ENCODE data around the gene HOXD11.

DNA sequence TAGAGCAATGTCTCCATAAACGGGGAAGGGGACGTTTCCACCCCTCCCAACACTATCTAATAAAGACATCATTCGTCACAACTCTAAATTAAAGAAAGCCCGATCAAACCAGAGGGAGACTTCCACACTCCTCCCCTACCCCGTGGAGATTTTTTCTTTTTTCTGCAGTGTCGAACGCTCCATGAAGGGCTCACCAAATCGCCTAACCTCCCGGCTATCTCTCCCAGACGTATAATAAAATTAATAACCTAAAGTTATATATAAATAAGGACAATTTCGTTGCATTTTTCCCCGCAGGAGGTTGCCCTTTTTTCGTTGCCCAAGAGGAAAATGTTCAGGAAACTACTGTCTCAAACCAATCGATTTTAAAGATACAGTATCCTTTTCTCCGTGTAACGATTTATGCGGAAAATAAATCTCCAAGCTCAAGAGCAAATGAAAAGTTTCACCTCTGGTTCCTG lies 25.7 kb upstream of the HOXD11 start:
- TF ChIP-seq, protein P1, sequence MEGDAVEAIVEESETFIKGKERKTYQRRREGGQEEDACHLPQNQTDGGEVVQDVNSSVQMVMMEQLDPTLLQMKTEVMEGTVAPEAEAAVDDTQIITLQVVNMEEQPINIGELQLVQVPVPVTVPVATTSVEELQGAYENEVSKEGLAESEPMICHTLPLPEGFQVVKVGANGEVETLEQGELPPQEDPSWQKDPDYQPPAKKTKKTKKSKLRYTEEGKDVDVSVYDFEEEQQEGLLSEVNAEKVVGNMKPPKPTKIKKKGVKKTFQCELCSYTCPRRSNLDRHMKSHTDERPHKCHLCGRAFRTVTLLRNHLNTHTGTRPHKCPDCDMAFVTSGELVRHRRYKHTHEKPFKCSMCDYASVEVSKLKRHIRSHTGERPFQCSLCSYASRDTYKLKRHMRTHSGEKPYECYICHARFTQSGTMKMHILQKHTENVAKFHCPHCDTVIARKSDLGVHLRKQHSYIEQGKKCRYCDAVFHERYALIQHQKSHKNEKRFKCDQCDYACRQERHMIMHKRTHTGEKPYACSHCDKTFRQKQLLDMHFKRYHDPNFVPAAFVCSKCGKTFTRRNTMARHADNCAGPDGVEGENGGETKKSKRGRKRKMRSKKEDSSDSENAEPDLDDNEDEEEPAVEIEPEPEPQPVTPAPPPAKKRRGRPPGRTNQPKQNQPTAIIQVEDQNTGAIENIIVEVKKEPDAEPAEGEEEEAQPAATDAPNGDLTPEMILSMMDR (IDR thresholded peaks at IDR 0.05), result no peak
- TF ChIP-seq POLR2A (IDR thresholded peaks at IDR 0.05), result no peak
